HG02938 (cell line): Measurements from ENCODE around the gene DUSP22.
A peak's percentile ranks its signal among the peaks of the same experiment; 100 is the strongest.

Experiments
- ATAC-seq: cut with Tn5 transposase; IDR thresholded peaks from one replicate; pipeline ENCODE4 v1.9.1; 2021; ENCODE audit warnings: mild to moderate bottlenecking, moderate library complexity; ENCODE audit not compliant: unreplicated experiment

Gene DUSP22

DNA sequence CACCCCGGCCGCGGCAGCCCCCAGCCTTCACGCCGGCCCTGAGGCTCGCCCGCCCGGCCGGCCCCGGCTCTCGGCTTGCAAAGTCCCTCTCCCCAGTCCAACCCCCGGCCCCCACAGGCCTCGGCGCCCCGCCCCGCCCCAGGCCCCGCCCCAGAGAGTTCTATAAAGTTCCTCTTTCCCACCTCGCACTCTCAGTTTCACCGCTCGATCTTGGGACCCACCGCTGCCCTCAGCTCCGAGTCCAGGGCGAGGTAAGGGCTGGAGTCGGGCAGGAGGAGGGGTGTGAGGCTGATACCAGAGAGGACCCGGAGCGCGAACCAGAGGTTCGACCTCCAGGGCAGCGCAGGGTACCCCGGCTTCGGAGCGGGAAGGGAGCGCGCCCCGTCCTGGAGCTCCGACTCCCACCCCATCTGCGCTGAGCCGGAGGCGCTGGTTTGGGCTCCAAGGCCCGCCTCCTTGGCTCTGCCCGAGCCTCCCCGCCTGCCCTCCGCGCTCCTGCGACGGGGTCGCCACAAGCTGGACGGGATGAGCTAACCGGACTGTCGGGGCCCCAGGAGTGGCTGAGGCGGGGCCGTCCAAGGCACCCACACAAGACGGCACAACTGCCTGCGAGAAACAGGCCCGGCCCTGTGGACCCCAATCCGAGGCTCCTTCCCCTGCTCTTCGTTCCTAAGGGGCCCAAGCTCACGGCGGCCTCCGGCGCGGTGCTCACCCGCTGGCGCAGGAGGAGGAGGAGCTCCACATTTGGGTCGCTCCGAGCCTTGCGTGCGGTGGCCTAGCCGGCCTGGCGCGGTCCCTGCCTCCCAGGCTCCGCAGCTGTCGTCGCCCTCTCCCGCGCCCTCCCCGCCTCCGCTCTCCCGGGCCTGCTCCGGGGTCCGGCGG is 99.5 kb downstream of the DUSP22 start, which contains the start of gene IRF4:
IRF4 (plus strand) TSS at position 194 of the 882 bp plus-strand sequence. CDS start 1,401 bp downstream, outside the sequence.
- peak; percentile 47 for ATAC-seq

DNA sequence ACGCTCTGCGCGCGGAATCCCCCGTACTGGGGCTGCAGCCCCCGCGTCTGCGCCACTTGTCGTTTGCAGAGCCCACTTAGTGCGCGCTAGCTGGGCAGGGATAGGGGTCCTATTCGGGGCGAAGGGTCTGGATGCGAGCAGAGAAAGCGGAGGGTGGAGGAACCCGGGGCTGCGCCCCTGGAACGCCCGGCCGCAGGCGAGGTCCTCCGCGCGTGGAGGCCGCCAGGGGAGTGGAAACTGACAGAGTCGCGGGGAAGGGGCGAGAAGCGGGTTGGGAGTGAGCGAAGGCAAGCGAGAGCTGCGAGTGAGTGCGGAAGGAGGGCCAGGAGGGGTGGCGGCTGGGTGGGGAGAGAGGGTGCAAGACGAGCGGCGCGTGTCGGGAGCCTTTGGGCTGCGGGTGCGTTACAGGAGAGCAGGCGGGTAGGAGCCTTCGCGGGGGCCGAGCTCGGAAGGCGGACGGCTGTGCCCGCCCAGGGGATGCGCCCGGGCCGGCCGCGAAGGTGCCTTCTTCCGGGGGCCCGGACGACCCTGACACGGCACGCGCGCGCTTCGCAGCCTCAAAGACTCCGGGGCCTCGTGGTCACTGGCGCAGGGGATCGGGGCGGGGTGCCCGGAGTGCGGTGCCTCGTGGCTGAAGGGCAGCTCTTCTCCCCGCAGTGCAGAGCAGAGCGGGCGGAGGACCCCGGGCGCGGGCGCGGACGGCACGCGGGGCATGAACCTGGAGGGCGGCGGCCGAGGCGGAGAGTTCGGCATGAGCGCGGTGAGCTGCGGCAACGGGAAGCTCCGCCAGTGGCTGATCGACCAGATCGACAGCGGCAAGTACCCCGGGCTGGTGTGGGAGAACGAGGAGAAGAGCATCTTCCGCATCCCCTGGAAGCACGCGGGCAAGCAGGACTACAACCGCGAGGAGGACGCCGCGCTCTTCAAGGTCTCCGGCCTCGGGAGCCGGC is 100.4 kb downstream of the DUSP22 start:
- ATAC-seq, result no peak

- no peak for ATAC-seq
Measured at GRCh38 chr6:393391-394221, 101.3 kb downstream of the DUSP22 start.

- ATAC-seq, result no peak
Measured at GRCh38 chr6:394641-395289, 102.5 kb downstream of the DUSP22 start.

DNA sequence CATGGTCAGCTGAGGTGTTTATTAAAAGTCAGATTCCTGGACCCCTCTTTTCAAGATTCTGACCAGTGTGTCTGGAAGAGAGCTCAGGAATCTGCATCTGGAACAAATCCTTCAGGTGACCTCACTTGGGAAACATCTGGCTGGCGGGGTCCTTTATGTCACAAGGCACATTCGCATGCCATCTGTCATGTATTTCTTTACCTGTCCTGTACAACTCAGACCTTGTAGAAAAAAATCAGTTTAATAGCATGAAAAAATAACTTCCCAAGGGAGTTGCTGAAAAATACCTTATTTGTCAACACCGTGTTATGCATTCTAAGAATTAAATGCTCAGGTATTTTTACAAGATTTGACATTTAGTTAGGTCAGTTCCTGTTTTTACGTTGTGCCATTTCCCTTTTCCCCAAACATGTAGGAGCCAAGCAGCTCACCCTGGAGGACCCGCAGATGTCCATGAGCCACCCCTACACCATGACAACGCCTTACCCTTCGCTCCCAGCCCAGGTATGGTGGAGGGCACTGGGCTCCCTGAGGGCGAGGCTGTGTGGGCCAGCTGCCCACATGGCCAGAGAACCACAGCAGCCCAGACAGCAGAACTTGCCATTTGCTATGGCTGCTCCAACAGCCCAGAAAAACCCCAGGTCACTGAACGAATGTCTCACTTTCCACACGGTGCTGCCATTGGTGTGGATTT is 103.3 kb downstream of the DUSP22 start:
- ATAC-seq, result no peak

- no peak for ATAC-seq
Measured at GRCh38 chr6:396126-396520, 103.8 kb downstream of the DUSP22 start.

DNA sequence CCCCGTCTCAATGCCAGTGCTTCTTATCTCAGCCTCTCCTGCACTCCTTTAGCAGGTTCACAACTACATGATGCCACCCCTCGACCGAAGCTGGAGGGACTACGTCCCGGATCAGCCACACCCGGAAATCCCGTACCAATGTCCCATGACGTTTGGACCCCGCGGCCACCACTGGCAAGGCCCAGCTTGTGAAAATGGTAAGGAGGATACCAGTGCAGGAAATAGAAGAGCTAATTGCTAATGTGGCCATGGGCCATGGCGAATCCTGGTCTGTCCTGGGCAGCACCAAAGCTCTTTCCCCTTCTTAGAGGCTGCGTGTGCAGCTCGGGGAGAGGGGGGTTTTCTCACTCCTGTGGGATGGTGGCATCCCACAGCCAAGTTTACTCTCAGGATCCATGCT is 104.8 kb downstream of the DUSP22 start:
- ATAC-seq, result no peak

DNA sequence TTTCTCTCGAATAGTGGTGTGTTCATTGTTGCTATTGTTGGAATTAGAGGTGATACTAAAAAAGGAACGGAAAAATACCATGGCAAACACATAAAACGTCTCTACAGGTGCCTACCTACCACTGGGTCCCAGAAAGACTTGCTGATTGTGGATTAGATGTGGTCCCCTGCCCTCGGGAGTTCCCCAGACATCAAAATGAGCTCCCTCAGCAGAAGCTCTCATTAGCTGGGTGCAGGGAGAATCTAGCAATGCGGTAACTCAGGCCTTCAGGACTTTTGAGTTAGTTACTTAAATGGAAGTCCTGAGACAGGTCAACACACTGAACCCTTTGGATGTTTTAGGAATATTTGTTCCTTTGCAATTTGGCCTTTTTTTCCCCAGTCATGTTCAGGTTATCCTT is 105.3 kb downstream of the DUSP22 start:
- no peak for ATAC-seq

GRCh38 chr6:398065-398464 is 105.8 kb downstream of the DUSP22 start:
- ATAC-seq, result no peak

GRCh38 chr6:398558-399078 is 106.3 kb downstream of the DUSP22 start:
- no peak for ATAC-seq

DNA sequence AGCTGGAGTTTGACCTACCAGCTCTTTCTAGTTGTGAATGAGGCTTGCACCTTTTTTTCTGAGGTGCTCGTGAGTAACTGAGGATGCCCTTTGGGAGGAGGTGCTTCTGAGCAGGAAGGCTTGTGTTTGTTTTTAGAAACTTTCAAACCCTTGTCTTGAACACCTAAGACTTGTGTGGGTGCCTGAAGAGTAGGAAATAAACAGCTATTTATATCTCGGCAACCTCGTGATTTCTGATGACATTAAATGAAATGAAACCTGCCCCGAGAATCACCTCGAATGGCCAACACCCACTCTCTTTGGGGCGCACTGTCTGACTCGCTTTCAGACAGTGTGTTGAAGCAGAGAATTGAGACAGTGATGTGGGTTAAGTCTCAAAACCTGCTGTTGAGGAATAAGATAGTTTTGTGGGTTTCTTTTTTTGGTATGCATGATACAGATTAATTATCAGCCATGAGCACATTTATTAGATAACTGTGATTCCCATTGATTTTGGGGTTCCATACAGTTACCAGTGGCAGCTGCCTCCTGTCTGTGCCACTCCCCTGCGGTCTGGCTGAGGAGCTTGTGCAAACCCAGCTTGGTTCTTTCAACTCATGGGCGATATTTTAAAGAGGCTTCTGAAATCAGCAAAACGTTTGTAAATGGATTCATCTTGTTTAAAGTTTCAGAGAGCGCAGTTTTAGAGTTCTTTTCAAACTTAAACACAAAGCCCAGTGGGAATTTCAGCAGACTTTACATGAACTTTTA is 107.7 kb downstream of the DUSP22 start:
- ATAC-seq, result peak; percentile 37

DNA sequence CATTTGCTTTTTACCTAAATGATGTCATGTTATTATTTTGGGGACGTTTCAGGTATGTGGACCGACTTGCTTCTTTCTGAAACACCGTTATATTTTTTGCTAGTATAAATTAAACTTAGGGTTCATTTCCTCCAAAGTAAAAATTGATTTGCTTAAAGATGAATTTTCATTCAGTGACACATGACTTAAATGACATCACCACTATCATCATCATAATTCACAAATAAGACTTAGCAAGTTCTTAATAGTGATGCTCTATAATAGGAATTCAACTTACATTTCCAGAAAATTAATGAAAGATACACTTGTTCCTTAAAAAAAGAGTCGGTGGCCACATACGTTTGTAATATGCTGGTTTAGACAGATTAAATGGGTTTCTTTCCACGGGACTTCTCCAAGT is 108.5 kb downstream of the DUSP22 start:
- no peak for ATAC-seq
